HG02852 (cell line): Measurements from ENCODE around the gene MTCL1.

Source experiments
- ATAC-seq: cut with Tn5 transposase; IDR thresholded peaks from one replicate; pipeline ENCODE4 v1.9.1; 2021; ENCODE audit warnings: mild to moderate bottlenecking, moderate library complexity; ENCODE audit not compliant: unreplicated experiment

Gene MTCL1

DNA sequence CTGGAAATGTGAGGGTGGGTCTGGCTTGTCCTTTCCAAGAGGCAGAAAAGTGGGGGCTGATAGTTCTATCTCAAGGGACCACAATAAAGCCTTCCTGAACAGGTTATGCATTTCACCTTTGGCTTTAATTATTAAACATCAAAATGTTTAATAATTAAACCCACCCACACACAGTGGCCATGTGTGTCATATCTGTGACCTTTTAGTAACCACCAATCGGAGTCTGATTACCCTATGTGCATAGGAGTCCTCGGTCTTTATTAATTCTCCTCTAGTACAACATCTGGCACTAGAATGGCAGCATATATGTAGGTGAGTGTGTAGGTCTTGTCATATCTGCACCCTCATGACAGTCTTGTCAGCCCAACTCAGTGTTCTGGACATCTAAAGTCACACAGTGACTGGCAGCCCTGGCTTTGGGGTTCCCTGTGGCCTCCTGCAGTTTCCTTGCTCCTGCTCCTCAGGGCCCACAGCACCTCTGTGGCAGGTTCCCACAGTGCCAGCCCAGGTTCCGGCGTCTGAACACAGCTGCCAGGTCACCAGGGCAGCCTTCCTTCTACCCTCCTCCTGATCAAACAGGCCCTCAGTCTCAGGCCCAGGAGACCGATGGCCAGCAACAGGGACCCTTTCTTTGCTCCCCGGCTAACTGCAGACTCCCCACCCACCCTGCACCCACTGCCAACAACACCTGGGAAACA is 100.9 kb downstream of the MTCL1 start:
- no peak for ATAC-seq

DNA sequence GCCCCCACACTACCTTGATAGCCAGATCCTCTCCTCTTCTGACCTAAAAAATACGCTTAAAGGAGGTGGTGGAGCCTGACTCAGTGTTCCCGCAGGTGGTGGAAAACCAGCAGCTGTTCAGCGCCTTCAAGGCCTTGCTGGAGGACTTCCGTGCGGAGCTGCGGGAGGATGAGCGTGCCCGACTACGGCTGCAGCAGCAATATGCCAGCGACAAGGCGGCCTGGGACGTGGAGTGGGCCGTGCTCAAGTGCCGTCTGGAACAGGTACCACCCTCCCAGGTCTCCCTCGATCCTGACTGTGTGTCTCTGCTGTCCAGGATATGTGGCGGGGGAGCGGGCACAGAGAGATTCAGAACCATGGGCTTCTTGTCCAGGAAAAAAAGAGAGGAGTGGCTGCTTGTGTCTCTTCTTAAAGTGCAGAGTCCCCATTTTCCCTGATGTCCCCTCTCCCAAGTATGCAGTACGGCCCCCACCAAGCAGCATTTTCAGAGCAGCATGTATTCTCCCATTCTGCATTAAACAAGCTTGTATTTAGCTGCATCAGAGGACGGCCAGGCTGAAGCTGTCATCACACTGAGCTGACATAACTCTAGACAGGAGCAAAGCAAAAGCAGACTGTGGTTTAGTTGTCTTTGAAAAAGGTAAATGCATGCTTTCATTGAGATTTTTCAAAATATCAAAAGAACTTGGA is 101.6 kb downstream of the MTCL1 start:
- ATAC-seq = no peak

DNA sequence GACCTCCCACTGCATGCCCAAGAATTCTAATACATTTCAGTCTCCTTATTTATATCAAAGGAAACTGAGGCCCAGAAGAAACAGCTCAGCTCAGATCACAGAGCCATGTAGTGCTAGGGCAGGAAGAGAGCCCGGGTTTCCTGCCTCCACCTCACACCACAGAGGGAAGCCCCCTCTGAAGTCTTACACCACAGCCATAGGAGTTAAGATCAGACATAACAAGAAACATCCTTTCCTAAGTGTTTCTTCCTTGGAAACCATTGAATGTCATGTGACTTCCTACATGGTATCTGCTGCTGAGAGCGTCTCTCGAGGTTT is 102.1 kb downstream of the MTCL1 start:
- no peak for ATAC-seq

DNA sequence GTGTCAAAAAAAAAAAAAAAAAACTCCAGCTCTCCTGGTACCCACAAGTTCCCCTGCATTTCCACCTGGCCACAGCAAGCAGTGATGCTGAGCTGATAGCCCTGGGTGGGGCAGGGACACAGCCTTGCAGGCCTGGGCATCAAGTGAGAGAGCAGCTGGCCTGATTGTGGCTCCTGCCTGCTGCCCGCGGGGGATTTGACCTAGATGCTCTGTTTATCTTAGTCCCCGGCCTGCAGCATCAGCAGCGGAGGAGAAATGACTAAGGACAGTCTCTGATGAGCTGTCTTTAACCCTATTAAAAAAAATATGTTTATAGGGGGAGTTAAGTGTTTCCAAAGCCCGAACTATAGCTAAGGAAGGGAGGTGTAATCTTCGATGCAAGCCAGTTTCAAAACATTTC is 102.6 kb downstream of the MTCL1 start:
- ATAC-seq = no peak

DNA sequence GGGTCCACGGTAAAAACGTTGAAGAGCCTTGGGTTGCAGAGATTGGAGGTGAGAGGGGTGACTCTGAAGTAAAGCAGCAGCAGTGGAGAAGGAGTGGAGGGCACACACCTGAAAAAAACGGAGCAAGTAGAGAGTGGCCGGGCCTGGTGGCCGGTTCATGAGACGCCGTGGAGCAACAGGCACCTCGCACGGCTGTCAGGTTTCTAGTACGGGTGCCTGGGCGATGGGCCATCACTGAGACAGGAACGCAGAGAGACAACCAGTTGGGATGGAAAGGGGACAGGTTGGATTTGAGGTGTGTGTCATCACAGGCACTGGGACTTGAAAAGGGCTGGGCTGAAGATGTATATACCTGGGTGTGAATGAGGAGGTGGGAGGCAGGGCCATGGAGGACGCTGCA is 104.2 kb downstream of the MTCL1 start:
- no peak for ATAC-seq

DNA sequence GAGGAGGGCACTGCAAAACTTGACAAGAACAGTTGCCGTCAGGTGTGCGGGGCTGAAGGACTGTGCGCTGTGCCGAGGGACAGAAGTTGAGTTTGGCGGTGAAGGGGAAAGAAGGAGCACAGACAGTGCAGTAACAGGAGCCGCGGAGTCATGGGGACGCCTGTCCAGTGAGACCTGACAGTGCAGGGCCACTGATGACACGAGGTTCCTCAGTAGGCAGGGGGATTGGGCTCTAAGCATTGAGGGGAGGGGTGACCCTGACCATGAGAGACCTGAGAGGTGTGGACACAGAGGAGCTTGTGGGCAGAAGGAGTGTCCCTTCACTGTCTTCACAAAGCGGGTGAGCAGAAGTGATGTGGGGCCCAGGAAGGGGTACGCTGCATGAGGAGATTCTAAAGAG is 104.8 kb downstream of the MTCL1 start:
- ATAC-seq = no peak

DNA sequence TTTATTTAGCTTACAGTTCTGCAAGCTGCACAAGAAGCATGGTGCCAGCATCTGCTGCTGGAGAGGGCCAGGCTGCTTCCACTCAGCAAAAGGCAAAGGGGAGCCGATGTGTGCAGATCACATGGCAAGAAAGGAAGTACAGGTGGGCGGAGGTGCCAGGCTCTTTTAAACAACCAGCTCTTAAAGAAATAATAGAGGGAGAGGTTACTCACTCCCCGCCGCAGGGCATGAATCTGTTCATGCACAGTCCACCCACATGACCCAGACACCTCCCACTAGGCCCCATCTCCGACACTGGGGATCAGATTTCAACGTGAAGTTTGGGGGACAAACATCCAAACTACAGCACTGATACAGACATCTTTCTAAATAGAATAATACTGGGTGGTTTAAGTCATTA is 105.8 kb downstream of the MTCL1 start:
- no peak for ATAC-seq

DNA sequence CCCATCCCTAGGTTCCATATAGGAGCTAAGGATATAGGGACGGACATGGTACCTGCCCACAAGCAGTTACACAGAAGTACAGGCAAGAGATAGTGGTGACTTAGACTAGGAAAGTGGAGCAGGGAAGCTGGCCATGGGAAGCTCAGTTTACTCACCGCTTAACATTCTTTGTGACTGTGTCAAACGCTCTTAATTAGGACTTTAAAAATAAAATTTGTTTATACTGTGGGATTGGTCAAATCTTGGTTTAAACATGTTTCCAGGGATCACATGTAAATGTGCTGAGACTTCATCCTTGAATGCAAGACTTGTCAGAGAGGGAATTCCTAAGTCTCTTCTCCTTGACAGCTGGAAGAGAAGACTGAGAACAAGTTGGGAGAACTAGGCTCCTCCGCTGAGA is 107.3 kb downstream of the MTCL1 start:
- no peak for ATAC-seq

DNA sequence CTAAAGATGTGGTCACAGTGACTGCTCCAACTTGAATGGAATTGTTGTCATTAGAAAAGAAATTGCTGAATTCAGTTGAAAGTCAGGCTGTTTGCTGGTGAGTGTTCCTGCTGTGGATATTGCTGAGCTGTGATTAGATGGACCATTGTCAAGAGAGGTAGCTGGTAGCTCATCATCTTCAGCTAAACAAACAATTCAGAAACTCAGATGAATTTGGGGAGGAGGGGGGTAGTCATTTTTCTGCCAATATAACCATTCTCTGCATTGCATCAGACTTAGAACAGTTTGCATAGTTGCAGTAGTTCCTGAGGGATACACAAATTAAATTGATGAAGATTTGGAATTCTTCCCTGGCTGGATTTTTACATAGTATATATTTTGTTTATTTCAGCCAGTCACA is 108.3 kb downstream of the MTCL1 start:
- no peak for ATAC-seq

DNA sequence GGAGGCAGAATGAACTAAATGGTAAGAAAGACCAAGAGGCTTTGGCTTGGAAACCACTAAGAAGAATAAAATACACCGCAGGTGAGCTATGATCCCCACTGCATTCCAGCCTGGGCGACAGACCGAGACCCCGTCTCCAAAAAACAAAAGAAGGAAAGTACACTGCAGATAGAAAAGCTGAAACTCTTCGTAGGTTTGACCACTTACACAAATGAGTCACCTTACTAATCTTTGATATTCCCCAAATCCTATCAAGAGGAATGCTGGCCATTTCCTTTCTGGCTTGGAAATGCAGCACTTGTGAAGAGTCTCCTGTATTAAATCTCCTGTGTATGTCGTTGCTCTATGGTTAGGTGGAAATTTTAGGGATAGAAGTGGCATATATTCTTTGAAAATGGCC is 108.8 kb downstream of the MTCL1 start:
- ATAC-seq = no peak

DNA sequence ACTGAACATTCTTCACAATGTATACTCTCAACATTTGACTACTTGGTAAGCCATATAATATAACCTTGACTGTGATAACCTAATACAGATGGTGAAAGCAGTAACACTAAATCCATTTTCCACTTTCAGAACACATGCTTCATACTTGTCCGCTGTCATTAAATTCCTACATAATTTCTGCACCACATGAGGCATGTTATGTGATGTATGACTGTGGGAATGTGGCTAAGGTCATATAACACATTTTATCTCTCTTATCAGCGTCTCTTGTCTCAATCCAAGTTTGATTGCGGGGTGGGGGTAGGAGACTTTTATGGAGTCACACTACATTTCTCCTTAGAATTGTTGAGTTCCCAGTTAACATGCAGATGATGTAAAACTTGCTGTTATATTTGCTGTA is 110.9 kb downstream of the MTCL1 start:
- ATAC-seq = no peak

DNA sequence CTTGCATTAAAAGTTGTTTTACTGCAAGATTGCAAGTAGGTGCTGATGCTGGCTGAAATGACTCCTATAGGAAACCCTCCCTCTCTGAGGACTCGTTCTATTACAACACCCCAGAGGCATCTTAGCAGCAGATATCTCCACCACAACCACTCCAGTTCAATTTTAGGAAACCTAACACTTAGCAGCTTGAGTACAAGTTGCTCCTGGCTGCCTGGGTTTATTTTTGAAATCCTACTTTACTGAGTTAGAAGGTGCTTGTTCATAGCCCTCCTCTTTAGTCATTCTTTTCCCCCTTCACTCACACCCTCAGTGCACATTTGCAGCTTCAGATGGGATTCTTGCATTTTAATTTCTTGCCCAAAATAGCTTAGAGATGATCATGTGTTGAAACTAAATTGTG is 111.5 kb downstream of the MTCL1 start:
- no peak for ATAC-seq

DNA sequence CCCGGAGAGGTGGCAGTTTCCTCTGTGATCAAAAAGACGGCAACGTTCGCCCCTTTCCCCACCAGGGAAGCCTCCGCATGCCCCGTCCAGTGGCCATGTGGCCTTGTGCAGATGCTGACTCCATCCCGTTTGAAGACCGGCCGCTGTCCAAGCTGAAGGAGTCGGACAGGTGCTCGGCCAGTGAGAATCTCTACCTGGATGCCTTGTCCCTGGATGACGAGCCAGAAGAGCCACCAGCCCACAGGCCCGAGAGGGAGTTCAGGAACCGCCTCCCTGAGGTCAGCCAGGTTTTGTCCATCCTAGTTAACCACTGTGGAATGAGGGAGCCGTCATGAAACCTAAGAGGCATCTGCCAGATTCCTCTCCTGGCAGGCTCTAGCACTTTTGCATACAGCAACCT is 113.6 kb downstream of the MTCL1 start:
- ATAC-seq = no peak

DNA sequence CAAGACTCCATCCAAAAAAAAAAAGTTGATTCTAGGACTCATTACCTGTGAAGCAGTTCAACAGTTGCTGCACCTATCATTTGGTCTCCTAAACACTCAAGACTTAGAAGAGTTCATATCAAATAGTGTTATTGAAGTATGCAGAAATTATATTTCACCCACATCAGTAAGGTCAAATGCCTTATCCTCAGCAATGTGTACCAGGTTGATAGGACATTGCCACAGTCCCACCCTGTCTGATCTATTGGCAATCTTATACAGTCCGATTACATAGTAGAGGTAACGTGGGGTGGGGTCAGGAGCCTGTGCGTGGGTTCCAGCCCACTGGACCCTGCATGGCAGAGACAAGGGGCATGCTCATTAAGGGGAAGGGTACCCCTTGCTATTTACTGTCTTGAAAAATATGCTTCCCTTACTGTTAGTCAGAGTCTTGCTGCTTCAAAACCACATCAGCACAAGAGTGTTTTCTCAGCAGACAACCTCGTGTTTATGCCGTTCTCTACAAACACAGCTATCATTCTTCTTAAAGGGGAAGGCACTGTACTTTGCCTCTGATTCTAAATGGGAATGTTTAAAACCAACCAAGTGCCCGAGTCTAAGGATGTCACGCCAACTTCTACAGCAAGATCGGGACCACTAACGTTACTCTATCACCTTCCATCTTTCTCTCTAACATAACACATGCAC is 115.2 kb downstream of the MTCL1 start:
- no peak for ATAC-seq

DNA sequence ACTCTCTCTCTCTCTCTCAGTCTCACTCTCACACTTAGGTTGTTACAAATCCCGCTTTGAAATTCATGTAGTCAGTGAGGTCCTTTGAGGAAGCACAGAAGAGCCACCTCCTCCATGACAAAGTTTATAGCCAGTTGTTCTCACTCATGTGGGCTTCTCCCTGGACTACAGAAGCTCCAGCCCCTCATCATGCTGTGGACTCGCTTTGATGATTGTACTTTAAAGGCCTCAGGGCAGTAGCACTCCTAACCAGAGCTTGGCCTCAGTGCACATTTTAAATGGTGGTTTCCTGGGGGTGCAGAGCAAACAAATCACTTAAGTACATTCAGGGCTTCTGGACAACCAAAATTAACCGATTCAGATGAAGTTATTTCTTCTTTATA is 115.7 kb downstream of the MTCL1 start:
- ATAC-seq = no peak

DNA sequence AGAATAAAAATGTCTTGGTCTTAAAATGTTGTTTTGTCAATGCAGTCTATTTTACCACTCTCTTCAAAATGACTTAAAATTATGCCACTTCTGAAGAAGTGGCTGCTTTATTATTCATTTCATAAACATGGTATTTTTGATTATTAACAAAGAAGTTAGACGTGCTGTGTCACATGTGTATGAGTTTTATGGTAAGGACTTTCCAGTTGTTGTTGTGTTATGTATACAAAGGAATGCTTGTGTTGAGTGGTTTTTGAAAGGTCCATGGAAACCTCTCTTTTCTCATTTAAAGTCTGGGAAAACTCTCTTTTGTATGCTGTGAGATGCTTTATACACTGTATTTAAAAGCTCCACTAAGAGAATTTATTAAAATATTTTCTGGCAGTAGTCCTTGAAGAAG is 116.2 kb downstream of the MTCL1 start:
- ATAC-seq = no peak

DNA sequence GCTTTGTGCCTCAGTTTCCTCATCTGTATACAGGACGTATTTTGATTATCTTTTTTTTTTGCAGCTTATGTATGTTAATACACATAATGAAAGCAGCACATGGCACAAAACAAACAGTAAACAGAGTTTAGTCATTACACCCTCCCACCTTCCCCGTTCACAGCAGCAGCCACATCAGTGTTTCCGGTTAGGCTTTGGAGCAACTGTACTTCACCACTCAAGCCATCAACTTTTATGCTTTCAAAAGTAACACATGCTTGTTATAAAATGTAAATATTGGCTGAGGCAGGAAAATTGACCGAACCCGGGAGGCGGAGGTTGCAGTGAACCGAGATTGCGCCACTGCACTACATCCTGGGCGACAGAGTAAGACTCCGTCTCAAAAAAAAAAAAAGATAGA is 117.3 kb downstream of the MTCL1 start:
- no peak for ATAC-seq

DNA sequence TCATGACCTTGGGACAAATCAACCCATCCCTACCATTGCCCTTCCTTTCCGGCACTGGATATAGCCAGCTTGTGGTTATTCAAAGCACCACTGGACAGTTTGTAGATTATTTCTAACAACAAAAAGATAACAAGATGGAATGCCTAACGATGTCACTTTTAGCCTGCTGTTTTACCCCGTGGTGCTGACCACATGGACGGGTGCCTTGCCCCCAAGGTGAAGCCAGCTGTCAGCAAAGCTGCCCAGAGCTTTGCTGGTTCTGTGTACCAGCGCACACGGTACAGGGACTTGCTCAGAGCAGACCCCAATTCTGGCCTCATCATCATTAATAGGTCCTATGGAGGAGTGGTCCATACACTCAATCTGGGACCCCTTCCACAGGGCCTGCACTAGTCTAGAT is 118.2 kb downstream of the MTCL1 start:
- no peak for ATAC-seq

DNA sequence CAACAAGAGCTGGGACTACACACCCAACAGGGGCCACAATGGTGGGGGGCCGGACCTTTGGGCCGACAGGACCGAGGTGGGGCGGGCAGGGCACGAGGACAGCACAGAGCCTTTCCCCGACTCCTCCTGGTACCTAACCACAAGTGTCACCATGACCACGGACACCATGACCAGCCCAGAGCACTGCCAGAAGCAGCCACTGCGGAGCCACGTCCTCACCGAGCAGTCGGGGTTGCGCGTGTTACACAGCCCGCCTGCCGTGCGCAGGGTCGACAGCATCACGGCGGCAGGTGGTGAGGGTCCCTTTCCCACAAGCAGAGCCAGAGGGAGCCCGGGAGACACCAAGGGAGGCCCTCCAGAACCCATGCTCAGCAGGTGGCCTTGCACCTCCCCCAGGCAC is 119.5 kb downstream of the MTCL1 start:
- no peak for ATAC-seq

DNA sequence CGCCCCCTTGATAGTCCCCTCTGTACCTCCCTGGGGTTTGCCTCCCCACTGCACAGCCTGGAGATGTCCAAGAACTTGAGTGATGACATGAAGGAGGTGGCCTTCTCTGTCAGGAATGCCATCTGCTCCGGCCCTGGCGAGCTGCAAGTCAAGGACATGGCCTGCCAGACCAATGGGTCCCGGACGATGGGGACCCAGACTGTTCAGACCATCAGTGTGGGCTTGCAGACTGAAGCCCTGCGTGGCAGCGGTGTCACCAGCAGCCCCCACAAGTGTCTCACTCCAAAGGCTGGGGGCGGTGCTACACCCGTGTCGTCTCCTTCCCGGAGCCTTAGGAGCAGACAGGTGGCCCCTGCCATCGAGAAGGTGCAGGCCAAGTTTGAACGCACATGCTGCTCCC is 119.9 kb downstream of the MTCL1 start:
- ATAC-seq = no peak

DNA sequence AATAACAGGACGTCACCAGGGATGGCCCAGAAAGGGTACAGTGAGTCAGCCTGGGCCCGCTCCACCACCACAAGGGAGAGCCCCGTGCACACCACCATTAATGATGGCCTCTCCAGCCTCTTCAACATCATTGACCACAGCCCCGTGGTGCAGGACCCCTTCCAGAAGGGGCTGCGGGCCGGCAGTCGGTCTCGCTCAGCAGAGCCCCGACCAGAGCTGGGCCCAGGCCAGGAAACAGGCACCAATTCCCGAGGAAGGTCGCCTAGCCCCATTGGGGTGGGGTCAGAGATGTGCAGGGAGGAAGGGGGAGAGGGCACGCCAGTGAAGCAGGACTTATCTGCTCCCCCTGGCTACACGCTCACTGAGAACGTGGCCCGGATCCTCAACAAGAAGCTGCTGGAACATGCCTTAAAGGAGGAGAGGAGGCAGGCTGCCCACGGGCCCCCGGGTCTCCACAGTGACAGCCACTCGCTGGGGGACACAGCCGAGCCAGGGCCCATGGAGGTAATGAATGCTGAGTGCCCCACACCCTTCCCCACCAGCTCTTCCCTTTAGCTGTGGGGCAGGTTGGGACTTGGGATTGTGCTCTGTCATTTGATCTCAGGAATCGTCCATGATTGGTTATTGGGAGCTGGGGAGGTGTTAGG is 120.5 kb downstream of the MTCL1 start:
- ATAC-seq = no peak

DNA sequence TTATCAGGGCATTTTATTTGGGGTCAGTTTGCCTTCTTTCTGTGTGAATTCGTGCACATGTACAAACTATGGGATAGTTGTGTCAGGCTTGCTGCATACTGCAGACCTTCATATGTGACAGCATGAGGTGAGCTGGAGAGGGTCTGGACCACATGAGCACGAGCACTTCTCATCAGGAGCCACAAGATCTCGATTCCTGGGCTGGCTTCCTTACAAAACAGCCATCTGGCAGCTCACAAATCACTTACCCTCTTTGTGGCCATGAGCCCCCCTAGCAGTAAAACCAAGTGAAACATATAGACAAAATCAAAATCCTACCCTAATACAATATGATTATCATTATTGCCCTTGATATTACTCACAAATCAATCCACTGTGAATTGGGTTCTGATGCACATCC is 121.2 kb downstream of the MTCL1 start:
- ATAC-seq = no peak
